ENCODE results near the gene RXRB.
"Not testable (repeated sequence)": the region's sequence is repeated elsewhere in the genome, so short reads cannot be mapped to it uniquely, and the experiment has no call there.

Gene RXRB

GRCh38 chr6:33163540-33163939 lies 36.9 kb downstream of the RXRB start:
- DNase-seq (ENCODE audit: low read depth in 2 of 2): no peak

GRCh38 chr6:33161354-33162331 lies 38.8 kb downstream of the RXRB start:
- DNase-seq (ENCODE audit: low read depth in 2 of 2): peak; percentile 71 to 75

- no peak for DNase-seq (ENCODE audit: low read depth in 2 of 2)
Observed at GRCh38 chr6:33160728-33161344, 39.6 kb downstream of the RXRB start.

GRCh38 chr6:33160096-33160495 lies 40.4 kb downstream of the RXRB start:
- DNase-seq (ENCODE audit: low read depth in 2 of 2): no peak

- DNase-seq (ENCODE audit: low read depth in 2 of 2): no peak
Observed at GRCh38 chr6:33156964-33157363, 43.5 kb downstream of the RXRB start.

GRCh38 chr6:33156561-33156960 lies 43.9 kb downstream of the RXRB start:
- DNase-seq (ENCODE audit: low read depth in 2 of 2): no peak

GRCh38 chr6:33154349-33154748 lies 46.1 kb downstream of the RXRB start:
- DNase-seq (ENCODE audit: low read depth in 2 of 2): no peak

- DNase-seq (ENCODE audit: low read depth in 2 of 2): no peak
Observed at GRCh38 chr6:33151050-33151449, 49.4 kb downstream of the RXRB start.

GRCh38 chr6:33150560-33150959 lies 49.9 kb downstream of the RXRB start:
- DNase-seq (ENCODE audit: low read depth in 2 of 2): not testable (repeated sequence)

- DNase-seq (ENCODE audit: low read depth in 2 of 2): no peak
Observed at GRCh38 chr6:33147807-33148666, 52.4 kb downstream of the RXRB start.

- no peak for DNase-seq (ENCODE audit: low read depth in 2 of 2)
Observed at GRCh38 chr6:33144373-33144772, 56.1 kb downstream of the RXRB start.

All from stimulated activated CD8-positive, alpha-beta memory T cell treated with anti-CD3 and anti-CD28 coated beads, Interleukin-15, amount 100 ng/mL, for 48 hours (primary cell).